IPS-11a (cell line): Measurements from ENCODE around the gene CDH23.

Source experiments
- H3K4me3 ChIP-seq: one replicate; pipeline ENCODE4 v1.5.1; 2013; ENCODE audit warnings: low read depth, low read length, control low read depth

CDH23 gene

GRCh38 chr10:71713135-71714030 is 316.7 kb downstream of the CDH23 start:
- H3K4me3 ChIP-seq, result no peak overlapping the region

GRCh38 chr10:71714031-71714410 is 317.3 kb downstream of the CDH23 start:
- no peak overlapping the region for H3K4me3 ChIP-seq

GRCh38 chr10:71714592-71714991 is 317.9 kb downstream of the CDH23 start:
- H3K4me3 ChIP-seq, result no peak overlapping the region

GRCh38 chr10:71715026-71715425 is 318.3 kb downstream of the CDH23 start:
- no peak overlapping the region for H3K4me3 ChIP-seq

GRCh38 chr10:71715860-71716259 is 319.1 kb downstream of the CDH23 start:
- no peak overlapping the region for H3K4me3 ChIP-seq

GRCh38 chr10:71716426-71716825 is 319.7 kb downstream of the CDH23 start:
- H3K4me3 ChIP-seq, result no peak overlapping the region

- no peak overlapping the region for H3K4me3 ChIP-seq
Measured at GRCh38 chr10:71717056-71717455, 320.3 kb downstream of the CDH23 start.

GRCh38 chr10:71717551-71717951 is 320.8 kb downstream of the CDH23 start:
- H3K4me3 ChIP-seq, result no peak overlapping the region

- H3K4me3 ChIP-seq, result no peak overlapping the region
Measured at GRCh38 chr10:71718165-71718698, 321.5 kb downstream of the CDH23 start.

GRCh38 chr10:71719042-71719441 is 322.3 kb downstream of the CDH23 start:
- no peak overlapping the region for H3K4me3 ChIP-seq

- H3K4me3 ChIP-seq, result no peak within 1 kb of the TSS
Measured at GRCh38 chr10:71719464-71720201, 322.9 kb downstream of the CDH23 start, which contains the start of gene C10orf105. C10orf105 (minus strand) TSS chr10:71719778; CDS start chr10:71716337, 3,441 bp downstream.

GRCh38 chr10:71720288-71720687 is 323.6 kb downstream of the CDH23 start:
- H3K4me3 ChIP-seq, result no peak overlapping the region

GRCh38 chr10:71721313-71721712 is 324.6 kb downstream of the CDH23 start:
- H3K4me3 ChIP-seq, result no peak overlapping the region

- no peak overlapping the region for H3K4me3 ChIP-seq
Measured at GRCh38 chr10:71722849-71723248, 326.1 kb downstream of the CDH23 start.

GRCh38 chr10:71723311-71723710 is 326.6 kb downstream of the CDH23 start:
- no peak overlapping the region for H3K4me3 ChIP-seq

- no peak overlapping the region for H3K4me3 ChIP-seq
Measured at GRCh38 chr10:71724539-71724938, 327.8 kb downstream of the CDH23 start.

GRCh38 chr10:71725249-71725648 is 328.5 kb downstream of the CDH23 start:
- no peak overlapping the region for H3K4me3 ChIP-seq

GRCh38 chr10:71725998-71726579 is 329.4 kb downstream of the CDH23 start:
- H3K4me3 ChIP-seq, result no peak overlapping the region

- H3K4me3 ChIP-seq, result no peak overlapping the region
Measured at GRCh38 chr10:71726580-71727104, 329.9 kb downstream of the CDH23 start.

- no peak overlapping the region for H3K4me3 ChIP-seq
Measured at GRCh38 chr10:71727105-71727737, 330.5 kb downstream of the CDH23 start.
